Spleen (tissue), 7 donors: ENCODE results near the gene GRID2.

ENCODE experiments used
- CTCF ChIP-seq, 11 experiments: fragments of 200-600 bp in 7 of 11; fragments of 450-650 bp in 4 of 11; sonication (generic) in 4 of 11; IDR thresholded peaks in 8 of 11; conservative IDR thresholded peaks in 3 of 11; 1 replicate in 7 of 11; 2 replicates in 4 of 11; pipeline versions ENCODE4 v1.4.0 to v1.8.0; 2016 to 2021; ENCODE audit warnings: antibody characterized with exemption in 11 of 11, inconsistent platforms in 4 of 11, mild to moderate bottlenecking in 1 of 11
- POLR2A ChIP-seq, 3 donors: fragments of 450-650 bp; IDR thresholded peaks; one replicate each; pipeline ENCODE4 v1.5.1; 2017; ENCODE audit warnings: antibody characterized with exemption in 3 of 3, mild to moderate bottlenecking in 1 of 3
- donor health status: DM: no; HTN: no; CAD: no; lungs with moderate emphysema.
- donor health status: DM: no; HTN: no; CAD: no.
- donor health status: DM: no; HTN: no; CAD: no.

- TF ChIP-seq CTCF (IDR thresholded peaks at IDR 0.05 in 8 of 11, conservative IDR thresholded peaks at IDR 0.05 in 3 of 11) (no peak), POLR2A (IDR thresholded peaks at IDR 0.05) (no peak)
Measured at GRCh38 chr4:93433840-93434239, 1130.1 kb downstream of the GRID2 start.
